Neural cell (in vitro differentiated cells): ENCODE data around the gene CEBPZOS.

ENCODE experiments used
- CTCF ChIP-seq: fragments of 450-650 bp; IDR thresholded peaks from 2 replicates; pipeline ENCODE4 v1.5.1; 2014; ENCODE audit warnings: antibody characterized with exemption, mild to moderate bottlenecking, moderate library complexity; ENCODE audit not compliant: poor library complexity, severe bottlenecking
- EZH2 ChIP-seq: fragments of 200-600, 300-800 bp; shearing (Covaris generic), sonication (generic); IDR thresholded peaks from 2 replicates; pipeline ENCODE4 v1.6.1; 2014; ENCODE audit warnings: antibody characterized with exemption, low read length, borderline replicate concordance, mild to moderate bottlenecking; ENCODE audit not compliant: insufficient read depth, poor library complexity, severe bottlenecking
- POLR2AphosphoS5 ChIP-seq: IDR thresholded peaks from 2 replicates; pipeline ENCODE4 v1.6.1; 2012
- RAD21 ChIP-seq: fragments of 450-650 bp; conservative IDR thresholded peaks from 2 replicates; pipeline ENCODE4 v1.6.1; 2014; ENCODE audit warnings: antibody characterized with exemption, mild to moderate bottlenecking, moderate library complexity
- REST ChIP-seq: IDR thresholded peaks from 2 replicates; pipeline ENCODE4 v1.6.1; 2012; ENCODE audit warnings: borderline replicate concordance
- SMC3 ChIP-seq: fragments of 450-650 bp; conservative IDR thresholded peaks from 2 replicates; pipeline ENCODE4 v1.6.1; 2014; ENCODE audit warnings: antibody characterized with exemption, mild to moderate bottlenecking, moderate library complexity; ENCODE audit not compliant: poor library complexity
- TAF1 ChIP-seq: IDR thresholded peaks from 2 replicates; pipeline ENCODE4 v1.6.1; 2012; ENCODE audit warnings: low read depth

GRCh38 chr2:37191747-37192146, 4.5 kb upstream of the CEBPZOS start:
- TF ChIP-seq SMC3: no peak
- no peak for TF ChIP-seq CTCF
- TF ChIP-seq REST: no peak
- TF ChIP-seq RAD21: no peak
- TF ChIP-seq EZH2: no peak
- TF ChIP-seq POLR2AphosphoS5: no peak
- no peak for TF ChIP-seq TAF1
